ENCODE results near the gene SLC35F2. TPM values are rescaled to one million over a fixed set of nuclear protein-coding genes. Genes with fewer than 3 reads are reported as not detected.

SLC35F2 gene
- total RNA-seq, 1 donor from 2014 or later, result 31.9 TPM

DNA sequence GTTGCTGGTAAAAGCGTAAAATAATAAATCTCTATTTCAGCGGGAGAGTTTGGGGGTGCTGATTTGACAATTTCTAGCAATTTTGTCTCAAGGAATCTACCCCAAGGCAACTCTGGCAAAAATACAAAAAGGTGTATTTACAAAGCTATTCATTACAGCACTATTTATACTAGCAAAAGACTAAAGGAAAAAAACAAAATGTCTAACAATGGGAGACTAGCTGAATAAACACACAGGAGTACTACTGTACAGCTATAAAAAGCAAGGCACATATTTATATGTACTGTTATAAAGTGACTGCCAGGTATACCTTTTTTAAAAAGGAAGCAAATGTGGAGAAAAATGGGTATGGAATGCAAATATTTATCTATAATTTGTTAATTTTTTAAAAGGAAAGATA, 32.7 kb downstream of the SLC35F2 start:
- Mint-ChIP-seq H3K4me3 (no peak overlapping the region), H3K9me3 (no peaks in the 10 kb centered on the region), H3K36me3 (ENCODE audit: low read depth) (no peaks in the 10 kb centered on the region), H3K4me1 (peaks cover 5% of the 10 kb centered on the region), H3K27ac (no peak overlapping the region), H3K27me3 (no peaks in the 10 kb centered on the region)
- intact Hi-C loops (cut with micrococcal nuclease), result no loop called here
- no peak for DNase-seq

DNA sequence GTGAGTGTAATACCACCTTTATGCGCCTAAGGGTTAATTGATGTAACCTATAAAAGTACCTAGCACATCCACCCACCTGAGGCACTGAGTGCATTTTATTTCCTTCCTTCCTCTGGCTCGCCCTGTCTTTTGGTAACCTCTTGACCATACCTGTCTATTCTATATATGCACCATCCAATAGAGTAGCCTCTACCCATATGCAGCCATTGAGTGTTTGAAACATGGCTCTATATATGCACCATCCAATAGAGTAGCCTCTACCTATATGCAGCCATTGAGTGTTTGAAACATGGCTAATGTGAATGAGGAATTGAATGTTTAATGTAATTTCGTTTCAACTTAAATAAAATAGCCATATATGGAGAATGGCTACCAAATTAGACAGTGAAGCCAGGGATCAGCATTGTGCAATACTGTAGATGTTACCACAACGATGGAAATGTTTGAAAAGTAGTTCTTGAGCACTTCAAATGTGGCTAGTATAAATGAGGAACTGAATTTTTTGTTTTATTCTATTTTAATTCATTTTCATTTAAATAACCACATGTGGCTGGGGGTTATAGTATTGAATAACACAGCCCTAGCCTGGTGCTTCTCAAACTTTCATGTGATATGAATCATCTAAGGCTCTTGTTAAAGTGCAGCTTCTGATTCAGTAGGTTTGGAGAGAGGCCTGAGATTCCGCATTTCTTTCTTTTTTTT, 33.8 kb downstream of the SLC35F2 start:
- H3K36me3 Mint-ChIP-seq (ENCODE audit: low read depth), result no peaks in the 10 kb centered on the region
- H3K27me3 Mint-ChIP-seq, result no peaks in the 10 kb centered on the region
- H3K4me1 Mint-ChIP-seq, result peaks cover 5% of the 10 kb centered on the region
- no peaks in the 10 kb centered on the region for H3K9me3 Mint-ChIP-seq
- H3K4me3 Mint-ChIP-seq, result no peak overlapping the region
- DNase-seq, result no peak
- no peak overlapping the region for H3K27ac Mint-ChIP-seq
- intact Hi-C loops (cut with micrococcal nuclease), result no loop called here

GRCh38 chr11:107821199-107821927, 37.2 kb downstream of the SLC35F2 start:
- no peak overlapping the region for H3K4me3 Mint-ChIP-seq
- intact Hi-C loops (cut with micrococcal nuclease), result no loop called here
- H3K27ac Mint-ChIP-seq, result no peak overlapping the region
- H3K9me3 Mint-ChIP-seq, result no peaks in the 10 kb centered on the region
- no peaks in the 10 kb centered on the region for H3K27me3 Mint-ChIP-seq
- no peak for DNase-seq
- peaks cover 6% of the 10 kb centered on the region for H3K4me1 Mint-ChIP-seq
- no peaks in the 10 kb centered on the region for H3K36me3 Mint-ChIP-seq (ENCODE audit: low read depth)

DNA sequence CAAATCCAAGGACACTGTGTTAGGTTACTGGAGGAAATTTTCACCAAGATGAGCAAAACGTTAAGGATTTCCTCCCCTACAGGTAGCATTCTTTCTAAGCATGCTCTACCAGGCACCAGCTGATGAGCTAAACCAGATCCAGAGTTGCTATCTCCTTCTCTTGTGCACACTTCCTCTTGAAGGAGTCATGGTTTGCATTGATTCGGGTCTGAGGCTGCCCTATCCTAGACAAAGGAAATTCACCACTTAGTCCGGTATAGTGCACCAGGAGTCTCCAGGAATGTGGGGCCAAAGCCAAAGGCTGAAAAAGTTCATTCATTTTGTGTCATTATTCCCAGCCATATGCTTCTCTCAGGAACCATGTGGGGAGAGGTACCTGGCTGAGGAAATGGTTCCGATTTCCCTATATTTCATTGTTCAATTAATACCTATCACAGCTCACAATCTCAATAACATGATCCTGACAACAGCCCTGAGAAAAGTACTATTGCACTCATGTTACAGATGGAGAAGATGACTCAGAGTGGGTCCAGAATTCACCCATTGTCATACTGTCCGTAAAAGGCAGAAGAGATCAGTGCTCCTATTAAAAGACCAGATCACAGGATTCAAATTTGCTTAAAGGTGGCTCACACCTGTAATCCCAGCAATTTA, 39.1 kb downstream of the SLC35F2 start:
- Mint-ChIP-seq H3K27ac (no peak overlapping the region), H3K4me3 (no peak overlapping the region)

GRCh38 chr11:107818491-107818890, 40.1 kb downstream of the SLC35F2 start:
- DNase-seq, result no peak
- Mint-ChIP-seq H3K36me3 (ENCODE audit: low read depth) (no peaks in the 10 kb centered on the region), H3K4me3 (no peak overlapping the region), H3K27ac (no peak overlapping the region), H3K9me3 (no peaks in the 10 kb centered on the region), H3K4me1 (peaks cover 5% of the 10 kb centered on the region), H3K27me3 (no peaks in the 10 kb centered on the region)
- intact Hi-C loops (cut with micrococcal nuclease), result no loop called here

More for the DNA sequence above, 39.1 kb downstream of the SLC35F2 start:
- no peaks in the 10 kb centered on the region for H3K27me3 Mint-ChIP-seq
- H3K9me3 Mint-ChIP-seq, result no peaks in the 10 kb centered on the region
- peaks cover 6% of the 10 kb centered on the region for H3K4me1 Mint-ChIP-seq
- no peaks in the 10 kb centered on the region for H3K36me3 Mint-ChIP-seq (ENCODE audit: low read depth)
- DNase-seq, result no peak
- intact Hi-C loops (cut with micrococcal nuclease), result no loop called here

DNA sequence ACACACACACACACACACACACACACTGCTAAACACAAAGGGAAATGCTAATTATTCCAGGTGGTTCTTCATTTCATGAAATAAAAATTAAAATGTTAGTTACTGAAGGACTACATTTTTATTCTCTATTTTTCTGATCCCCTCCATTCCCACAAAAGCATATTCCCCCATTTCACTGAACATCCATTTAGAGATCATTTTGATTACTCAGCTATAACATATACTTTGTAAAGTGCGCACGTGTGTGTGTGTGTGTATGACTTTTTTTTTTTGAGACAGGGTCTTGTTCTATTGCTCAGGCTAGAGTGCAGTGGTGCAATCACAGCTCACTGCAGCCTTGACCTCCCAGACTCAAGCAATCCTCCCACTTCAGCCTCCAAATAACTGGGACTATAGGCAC, 42.6 kb downstream of the SLC35F2 start:
- no peaks in the 10 kb centered on the region for H3K9me3 Mint-ChIP-seq
- H3K27ac Mint-ChIP-seq, result no peak overlapping the region
- intact Hi-C loops (cut with micrococcal nuclease), result no loop called here
- DNase-seq, result no peak
- H3K4me1 Mint-ChIP-seq, result peaks cover 3% of the 10 kb centered on the region
- no peaks in the 10 kb centered on the region for H3K27me3 Mint-ChIP-seq
- no peak overlapping the region for H3K4me3 Mint-ChIP-seq
- peaks cover 10% of the 10 kb centered on the region for H3K36me3 Mint-ChIP-seq (ENCODE audit: low read depth)

DNA sequence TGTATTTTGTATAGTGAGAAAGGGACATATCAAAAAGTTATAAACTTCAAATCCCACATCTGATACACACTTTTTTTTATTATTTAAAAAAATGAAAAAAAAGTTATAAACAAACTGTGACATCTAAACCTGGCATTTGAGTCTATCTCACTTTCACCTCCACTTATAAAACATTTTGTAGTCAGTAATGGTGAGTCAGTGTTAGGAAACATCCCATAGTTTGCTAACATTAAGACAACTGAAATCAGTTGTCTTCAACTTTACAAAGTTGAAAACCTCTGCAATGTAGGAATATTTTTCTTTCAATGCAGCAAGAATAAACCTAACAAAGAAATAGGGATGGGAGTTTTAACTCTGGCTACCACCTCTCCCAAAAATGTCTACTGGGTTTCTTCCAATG, 47.7 kb downstream of the SLC35F2 start:
- intact Hi-C loops (cut with micrococcal nuclease), result no loop called here
- H3K36me3 Mint-ChIP-seq (ENCODE audit: low read depth), result peaks cover 31% of the 10 kb centered on the region
- no peak for DNase-seq

GRCh38 chr11:107808521-107808920, 50.1 kb downstream of the SLC35F2 start:
- no peaks in the 10 kb centered on the region for H3K4me1 Mint-ChIP-seq
- no peak overlapping the region for H3K27ac Mint-ChIP-seq
- H3K36me3 Mint-ChIP-seq (ENCODE audit: low read depth), result peaks cover 40% of the 10 kb centered on the region
- H3K9me3 Mint-ChIP-seq, result no peaks in the 10 kb centered on the region
- H3K4me3 Mint-ChIP-seq, result no peak overlapping the region
- DNase-seq, result no peak
- H3K27me3 Mint-ChIP-seq, result no peaks in the 10 kb centered on the region
- intact Hi-C loops (cut with micrococcal nuclease), result no loop called here

More for the DNA sequence above, 47.7 kb downstream of the SLC35F2 start:
- H3K27me3 Mint-ChIP-seq, result no peaks in the 10 kb centered on the region
- H3K4me1 Mint-ChIP-seq, result no peaks in the 10 kb centered on the region
- no peak overlapping the region for H3K4me3 Mint-ChIP-seq
- no peaks in the 10 kb centered on the region for H3K9me3 Mint-ChIP-seq
- H3K27ac Mint-ChIP-seq, result no peak overlapping the region

- Mint-ChIP-seq H3K27me3 (no peaks in the 10 kb centered on the region), H3K9me3 (no peaks in the 10 kb centered on the region), H3K4me3 (no peak overlapping the region), H3K27ac (no peak overlapping the region), H3K4me1 (no peaks in the 10 kb centered on the region), H3K36me3 (ENCODE audit: low read depth) (peaks cover 47% of the 10 kb centered on the region)
- DNase-seq, result no peak
- intact Hi-C loops (cut with micrococcal nuclease), result no loop called here
These were observed 53.6 kb downstream of the SLC35F2 start for GRCh38 chr11:107804971-107805370.

GRCh38 chr11:107804211-107804610, 54.4 kb downstream of the SLC35F2 start:
- Mint-ChIP-seq H3K36me3 (ENCODE audit: low read depth) (peaks cover 43% of the 10 kb centered on the region), H3K9me3 (no peaks in the 10 kb centered on the region), H3K27ac (no peak overlapping the region), H3K27me3 (no peaks in the 10 kb centered on the region), H3K4me1 (no peaks in the 10 kb centered on the region), H3K4me3 (no peak overlapping the region)
- intact Hi-C loops (cut with micrococcal nuclease), result no loop called here
- no peak for DNase-seq

GRCh38 chr11:107801641-107802040, 56.9 kb downstream of the SLC35F2 start:
- intact Hi-C loops (cut with micrococcal nuclease), result no loop called here
- H3K9me3 Mint-ChIP-seq, result no peaks in the 10 kb centered on the region
- H3K4me1 Mint-ChIP-seq, result peaks cover 2% of the 10 kb centered on the region
- H3K4me3 Mint-ChIP-seq, result no peak overlapping the region
- H3K36me3 Mint-ChIP-seq (ENCODE audit: low read depth), result peaks cover 37% of the 10 kb centered on the region
- no peaks in the 10 kb centered on the region for H3K27me3 Mint-ChIP-seq
- DNase-seq, result no peak
- no peak overlapping the region for H3K27ac Mint-ChIP-seq

DNA sequence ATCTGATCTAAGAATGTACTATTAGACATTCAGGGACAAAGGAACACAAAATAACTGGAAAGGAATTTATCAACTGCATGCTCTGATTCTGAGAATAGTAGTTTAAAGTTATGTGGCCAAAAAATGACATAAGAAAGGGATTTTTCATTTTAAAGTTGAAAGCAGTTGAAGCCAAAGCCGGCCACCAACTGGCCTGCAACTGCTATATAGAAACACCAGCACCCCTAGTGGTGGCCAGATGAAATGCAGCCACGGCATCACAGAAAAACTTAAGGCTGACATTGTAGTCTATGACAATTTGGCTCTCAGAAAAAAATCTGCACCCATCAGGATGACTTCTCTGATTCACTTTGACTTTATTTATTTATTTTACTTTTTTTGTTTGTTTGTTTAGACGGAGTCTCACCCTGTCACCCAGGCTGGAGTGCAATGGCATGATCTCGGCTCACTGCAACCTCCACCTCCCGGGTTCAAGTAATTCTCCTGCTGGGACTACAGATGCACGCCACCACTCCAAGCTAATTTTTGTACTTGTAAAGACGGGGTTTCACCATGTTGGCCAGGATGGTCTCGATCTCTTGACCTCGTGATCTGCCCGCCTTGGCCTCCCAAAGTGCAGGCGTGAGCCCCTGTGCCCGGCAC, 59.2 kb downstream of the SLC35F2 start:
- no peaks in the 10 kb centered on the region for H3K27me3 Mint-ChIP-seq
- H3K36me3 Mint-ChIP-seq (ENCODE audit: low read depth), result peaks cover 38% of the 10 kb centered on the region
- no peak overlapping the region for H3K4me3 Mint-ChIP-seq
- H3K9me3 Mint-ChIP-seq, result no peaks in the 10 kb centered on the region
- peaks cover 2% of the 10 kb centered on the region for H3K4me1 Mint-ChIP-seq
- peak; percentile 88 for DNase-seq
- intact Hi-C loops (cut with micrococcal nuclease), result loop anchor here (1.0 to 2.0 kb wide), 3 partner anchors 41 to 59 kb away; partner anchors contain the start of gene SLC35F2
- H3K27ac Mint-ChIP-seq, result no peak overlapping the region

- H3K27me3 Mint-ChIP-seq, result no peaks in the 10 kb centered on the region
- H3K36me3 Mint-ChIP-seq (ENCODE audit: low read depth), result peaks cover 38% of the 10 kb centered on the region
- H3K4me1 Mint-ChIP-seq, result peaks cover 21% of the 10 kb centered on the region
- intact Hi-C loops (cut with micrococcal nuclease), result no loop called here
- no peak overlapping the region for H3K27ac Mint-ChIP-seq
- H3K9me3 Mint-ChIP-seq, result no peaks in the 10 kb centered on the region
- no peak for DNase-seq
- no peak overlapping the region for H3K4me3 Mint-ChIP-seq
These were observed 66.5 kb downstream of the SLC35F2 start for GRCh38 chr11:107792049-107792443.
